GM10248 (cell line): ENCODE results near the gene TMC1.

Source experiments
- CTCF ChIA-PET: fragments of 300-600 bp; sonication (Branson Sonifier 250); formaldehyde crosslinking; extraction: SDS; loops from one replicate; lab custom pipeline; 2021; ENCODE audit warnings: antibody characterized with exemption; lab: Yijun Ruan, JAX
- POLR2A ChIA-PET: fragments of 350-650 bp; sonication (Branson Sonifier 250); formaldehyde crosslinking; extraction: SDS; loops from one replicate; lab custom pipeline; 2020; ENCODE audit warnings: antibody characterized with exemption; lab: Yijun Ruan, JAX
- DNase-seq: peaks from one replicate; pipeline ENCODE4 v3.0.0; 2012; ENCODE audit errors: extremely low spot score
- CTCF ChIP-seq: IDR thresholded peaks from 2 replicates; pipeline ENCODE4 v1.5.1; 2012; ENCODE audit warnings: mild to moderate bottlenecking, low read depth; ENCODE audit errors: extremely low read depth, missing control alignments, control extremely low read depth

The TMC1 gene

DNA sequence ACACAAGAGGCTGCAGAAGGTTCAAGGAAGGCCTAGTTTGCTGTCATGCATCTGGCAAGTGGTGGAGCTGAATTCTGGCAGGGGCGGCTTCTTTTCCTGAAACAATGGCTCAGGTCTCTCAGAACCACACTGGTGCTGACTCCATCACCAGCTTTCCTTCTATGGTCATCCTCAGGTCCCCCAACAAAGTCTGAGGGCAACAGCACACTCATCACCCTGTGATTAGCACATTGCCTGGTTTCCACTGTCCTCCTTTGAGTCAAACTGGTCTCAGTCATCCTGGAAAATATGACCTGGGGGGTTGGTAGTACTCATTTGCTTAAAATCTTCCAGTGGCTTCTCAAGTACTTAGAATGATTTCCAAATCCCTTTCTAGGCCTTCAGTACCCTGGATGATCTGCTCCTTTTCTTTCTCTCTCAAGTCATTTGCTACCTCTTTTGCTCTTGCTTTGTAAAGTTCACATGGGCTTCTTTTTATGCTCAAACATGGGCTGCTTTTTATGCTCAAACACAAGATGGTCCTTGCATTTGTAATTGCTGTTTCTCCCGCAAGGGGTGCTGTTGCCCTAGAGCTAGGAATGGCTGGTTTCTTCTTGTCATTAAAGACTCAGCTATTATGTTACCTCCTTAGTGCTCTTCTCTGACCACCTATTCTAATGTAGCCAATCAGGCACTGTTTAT lies 286.5 kb downstream of the TMC1 start:
- POLR2A ChIA-PET: no interaction called here
- TF ChIP-seq CTCF: no peak
- peak; percentile 8 for DNase-seq
- CTCF ChIA-PET: interaction anchor here (0.9 to 3.7 kb wide), 7 partner anchors 10 to 527 kb away, joined by 3 to 11 read pairs (median 5); no protein-coding TSS in a partner anchor

- TF ChIP-seq CTCF: no peak
- ChIA-PET POLR2A (no interaction called here), CTCF (interaction anchor here (0.9 to 3.7 kb wide), 5 partner anchors 9 to 14 kb away, joined by 4 to 11 read pairs (median 6); no protein-coding TSS in a partner anchor)
- no peak for DNase-seq
Observed at GRCh38 chr9:72808446-72808768, 287.0 kb downstream of the TMC1 start.

DNA sequence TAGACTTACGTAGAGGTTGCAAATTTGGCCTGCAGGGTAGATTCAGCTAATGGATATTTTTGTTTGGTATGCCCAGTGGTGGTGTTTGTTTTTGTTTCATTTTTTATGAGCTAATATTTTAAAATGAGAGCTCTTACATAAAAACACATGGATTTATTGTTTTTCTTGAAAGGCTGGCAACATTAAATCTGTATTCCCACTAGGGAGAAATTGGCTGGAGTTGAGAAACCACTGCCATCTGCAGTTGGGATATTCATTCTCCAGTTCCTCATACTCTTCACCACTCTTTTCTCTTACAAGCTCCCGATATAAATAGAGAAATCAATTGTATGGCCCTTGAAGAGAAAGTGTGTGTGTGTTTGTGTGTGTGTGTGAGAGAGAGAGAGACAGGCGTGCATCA lies 288.2 kb downstream of the TMC1 start:
- CTCF ChIA-PET: interaction anchor here (0.9 to 3.7 kb wide), 7 partner anchors 8 to 528 kb away, joined by 3 to 11 read pairs (median 4); no protein-coding TSS in a partner anchor
- no peak for TF ChIP-seq CTCF
- POLR2A ChIA-PET: no interaction called here
- no peak for DNase-seq

DNA sequence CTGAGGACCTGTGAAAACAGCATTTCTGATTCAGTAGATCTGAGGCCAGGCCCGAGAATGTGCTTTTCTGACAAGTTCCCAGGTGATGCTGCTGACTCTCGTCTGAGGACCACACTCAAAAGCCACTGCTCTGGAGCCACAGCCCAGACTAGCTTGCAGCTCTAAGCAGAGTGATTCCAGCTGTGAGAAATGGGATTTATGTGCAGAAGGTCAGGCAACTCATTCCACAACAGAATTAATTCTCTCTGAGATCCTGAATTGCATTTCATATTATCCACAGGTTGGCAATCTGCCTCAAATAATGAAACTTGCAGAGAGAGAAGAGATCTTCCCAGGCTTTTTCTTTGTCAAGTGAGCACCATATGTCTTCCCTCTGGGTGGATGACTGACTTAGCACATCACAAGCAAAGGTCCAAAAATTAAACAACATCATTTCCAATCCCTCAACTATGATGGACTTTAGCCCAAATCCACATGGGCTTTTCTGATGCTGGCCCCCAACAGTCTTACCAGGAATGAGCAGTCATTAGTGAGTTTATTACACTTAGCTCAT lies 291.2 kb downstream of the TMC1 start:
- POLR2A ChIA-PET: no interaction called here
- TF ChIP-seq CTCF: no peak

DNA sequence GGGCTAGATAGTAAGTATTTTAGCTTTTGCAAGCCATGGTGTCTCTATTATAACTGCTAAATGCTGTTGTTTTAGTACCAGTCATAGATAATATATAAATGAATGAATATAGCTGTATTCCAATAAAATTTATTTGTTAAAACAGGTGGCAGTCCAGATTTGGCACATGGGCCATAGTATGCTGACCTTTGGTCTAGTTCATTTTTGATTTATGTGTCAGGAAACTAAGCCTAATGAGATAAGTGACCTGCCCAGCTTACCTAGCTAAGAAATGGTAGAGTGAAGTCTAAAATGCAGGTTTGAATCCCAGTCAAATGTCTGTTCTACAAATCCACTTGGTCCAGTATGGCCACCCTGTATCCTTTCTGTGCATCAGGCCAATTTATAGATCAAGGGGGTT lies 292.1 kb downstream of the TMC1 start:
- POLR2A ChIA-PET: no interaction called here

More for the DNA sequence above, 291.2 kb downstream of the TMC1 start:
- no peak for DNase-seq
- CTCF ChIA-PET: interaction anchor here (1.0 to 2.4 kb wide), 3 partner anchors 10 to 17 kb away, joined by 4 to 8 read pairs (median 6); no protein-coding TSS in a partner anchor

More for the DNA sequence above, 292.1 kb downstream of the TMC1 start:
- no peak for TF ChIP-seq CTCF
- CTCF ChIA-PET: interaction anchor here (0.8 to 2.4 kb wide), 5 partner anchors 9 to 774 kb away, joined by 3 to 8 read pairs (median 4); no protein-coding TSS in a partner anchor
- DNase-seq: no peak
